NCI-H1417 treated with DMSO at 0.1 percent for 48 hours (cell line): ENCODE results near the gene PDE6B.
"Not testable (repeated sequence)": the region's sequence is repeated elsewhere in the genome, so short reads cannot be mapped to it uniquely, and the experiment has no call there.

ENCODE experiments used
- DNase-seq: peaks from one replicate; lab custom pipeline; 2025; lab: John Stamatoyannopoulos, UW

The PDE6B gene

DNA sequence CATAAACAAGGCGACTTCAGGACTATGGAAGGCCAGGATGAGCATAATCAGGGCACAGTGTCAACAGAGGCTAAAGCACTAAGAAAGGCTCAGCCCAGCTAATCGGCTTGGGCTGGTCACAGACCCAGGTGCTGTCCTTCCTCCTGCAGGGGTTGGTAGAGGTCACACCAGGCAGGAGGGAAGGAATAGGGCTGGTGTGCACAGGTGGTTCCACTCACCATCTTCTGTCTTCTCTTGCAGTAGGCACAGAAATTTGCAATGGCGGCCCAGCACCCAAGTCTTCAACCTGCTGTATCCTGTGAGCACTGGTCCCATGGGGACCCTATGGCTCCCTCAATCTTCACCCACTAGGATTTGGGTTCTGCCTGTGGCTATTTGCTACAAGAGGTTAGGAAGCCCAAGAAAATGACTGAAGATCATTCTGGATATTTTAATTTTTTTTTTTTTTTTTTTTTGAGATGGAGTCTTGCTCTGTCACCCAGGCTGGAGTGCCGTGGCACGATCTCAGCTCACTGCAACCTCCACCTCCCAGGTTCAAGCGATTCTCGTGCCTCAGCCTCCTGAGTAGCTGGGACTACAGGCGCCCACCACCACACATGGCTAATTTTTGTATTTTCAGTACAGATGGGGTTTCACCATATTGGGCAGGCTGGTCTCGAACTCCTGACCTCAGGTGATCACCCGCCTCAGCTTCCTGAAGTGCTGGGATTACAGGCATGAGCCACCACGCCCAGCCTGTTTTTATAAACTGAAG is 44.6 kb downstream of the PDE6B start:
- not testable (repeated sequence) for DNase-seq

DNA sequence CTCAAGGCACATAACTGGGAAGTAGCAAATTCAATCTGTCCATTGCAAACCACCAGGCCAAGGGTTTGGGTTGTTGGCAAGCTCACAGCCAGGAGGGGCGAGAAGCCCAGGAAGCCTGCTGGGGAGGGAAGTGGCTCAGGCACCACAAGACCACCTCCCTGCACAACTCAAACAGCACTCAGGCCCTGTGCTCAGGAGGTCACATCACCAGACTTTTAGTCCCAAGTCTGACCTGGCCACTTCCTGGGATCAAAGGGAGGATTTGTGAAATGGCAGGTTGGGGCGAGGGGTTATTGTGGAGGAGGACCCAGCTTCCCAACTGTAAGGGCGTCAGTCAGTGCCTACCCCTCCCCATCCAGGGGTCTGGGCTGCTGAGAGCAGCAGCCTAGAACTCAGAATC is 46.4 kb downstream of the PDE6B start:
- DNase-seq: no peak

DNA sequence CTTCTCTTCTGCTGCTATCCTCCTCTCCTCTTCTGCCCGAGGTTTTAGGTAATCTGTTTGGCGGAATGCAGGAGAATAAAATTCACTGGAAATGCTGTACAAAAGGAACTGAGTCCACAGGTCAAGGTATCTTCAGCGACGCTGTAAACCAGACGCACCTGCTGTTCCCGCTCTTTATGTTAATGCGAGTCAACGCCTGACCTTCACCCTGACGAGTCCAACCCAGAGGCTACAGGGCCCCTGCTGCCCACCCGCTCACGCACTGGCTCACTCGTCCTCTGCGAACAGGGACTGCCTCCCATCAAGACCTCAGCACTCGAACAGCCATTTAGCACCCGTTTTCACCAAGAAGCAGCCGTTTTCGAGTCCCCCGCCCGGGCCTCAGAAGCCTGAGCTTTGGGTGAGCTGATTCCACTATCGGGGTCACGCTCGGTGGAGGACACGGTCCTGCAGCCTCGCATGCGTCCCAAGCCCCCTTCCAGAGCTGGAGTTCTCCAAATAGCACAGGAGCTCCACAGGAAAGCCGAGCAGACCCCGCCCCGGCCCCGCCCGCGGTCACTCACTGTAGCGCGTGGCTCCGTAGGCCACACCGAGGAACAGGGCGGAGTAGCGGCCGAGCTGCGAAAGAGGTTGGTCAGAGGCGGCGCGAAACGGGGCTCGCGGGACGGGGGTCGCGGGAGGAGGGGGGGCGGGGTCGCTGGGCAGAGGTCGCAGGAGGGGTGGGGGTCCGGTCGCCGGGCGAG is 48.1 kb downstream of the PDE6B start:
- no peak for DNase-seq

DNA sequence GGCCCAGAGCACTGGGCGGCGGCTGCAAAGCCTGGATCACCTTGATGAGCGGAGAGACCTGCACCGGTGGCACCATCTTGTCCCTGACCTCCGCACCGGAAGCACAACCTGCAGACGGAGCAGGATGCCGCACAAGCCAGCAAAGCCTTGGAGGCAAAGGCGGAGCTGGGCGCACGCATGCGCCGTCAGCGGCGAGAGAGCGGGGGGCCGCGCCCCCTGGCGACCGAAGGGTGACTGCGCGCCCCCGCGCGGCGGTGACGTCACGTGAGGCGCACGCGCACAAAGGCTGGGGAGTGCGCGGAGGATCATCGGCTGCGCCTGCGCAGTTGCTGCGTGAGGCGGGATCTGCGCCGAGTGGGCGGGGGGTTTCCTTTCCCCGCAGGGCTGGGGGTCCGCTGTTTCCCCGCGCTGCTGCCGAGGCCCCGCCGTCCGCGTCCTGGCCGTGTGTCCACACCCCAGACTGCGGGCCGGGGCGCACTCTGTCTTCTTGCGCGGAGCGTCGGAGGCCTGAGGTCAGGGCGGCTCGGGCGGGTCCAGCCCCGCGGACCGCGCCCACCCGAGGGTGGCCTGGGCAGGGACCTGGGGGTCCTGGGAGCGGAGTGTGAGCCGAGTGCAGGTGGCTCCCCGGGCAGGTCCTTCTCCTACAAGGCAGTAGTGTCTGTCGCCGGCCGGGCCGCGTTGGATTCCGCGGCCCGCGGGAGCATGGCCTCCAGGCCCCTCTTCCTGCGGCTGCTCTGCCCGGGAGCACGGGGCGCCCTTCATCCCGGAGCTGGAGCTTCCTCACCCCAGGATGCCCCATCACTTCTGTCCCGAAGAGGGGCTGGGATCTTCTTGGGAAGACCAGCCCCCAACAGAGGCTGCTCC is 49.0 kb downstream of the PDE6B start, which contains the start of the genes ATP5ME and MYL5:
Gene ATP5ME, minus strand, starts transcription at position 105 of the 864 bp plus-strand sequence. Its CDS starts 29 bp downstream, at position 76.
Gene MYL5, plus strand, starts transcription at position 371 of the 864 bp plus-strand sequence. CDS start 3,485 bp downstream, outside the sequence.
- DNase-seq: peak; percentile 59

GRCh38 chr4:675036-675882 is 49.9 kb downstream of the PDE6B start:
- DNase-seq: no peak

- no peak for DNase-seq
Observed at GRCh38 chr4:675980-676870, 50.9 kb downstream of the PDE6B start.

GRCh38 chr4:676871-677235 is 51.5 kb downstream of the PDE6B start:
- no peak for DNase-seq

GRCh38 chr4:677431-678293 is 52.3 kb downstream of the PDE6B start:
- no peak for DNase-seq

GRCh38 chr4:678331-679103 is 53.1 kb downstream of the PDE6B start:
- DNase-seq: no peak

- DNase-seq: no peak
Observed at GRCh38 chr4:679104-679481, 53.7 kb downstream of the PDE6B start.

DNA sequence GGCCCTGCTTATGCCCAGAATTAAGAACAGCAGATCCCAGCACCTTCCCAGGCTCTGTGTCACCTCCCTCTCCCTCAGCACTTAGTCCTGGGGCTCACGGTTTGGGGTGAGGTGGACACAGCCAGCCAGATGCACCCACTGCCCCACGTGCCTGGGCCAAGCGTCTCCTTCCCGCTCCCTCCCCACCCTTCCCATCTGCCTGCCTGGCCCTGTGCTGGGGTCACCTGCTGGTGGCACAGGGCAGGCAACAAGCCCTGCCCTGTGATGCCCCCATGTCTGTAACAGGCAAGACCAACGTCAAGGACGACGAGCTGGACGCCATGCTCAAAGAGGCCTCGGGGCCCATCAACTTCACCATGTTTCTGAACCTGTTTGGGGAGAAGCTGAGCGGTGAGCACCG is 54.3 kb downstream of the PDE6B start:
- no peak for DNase-seq

DNA sequence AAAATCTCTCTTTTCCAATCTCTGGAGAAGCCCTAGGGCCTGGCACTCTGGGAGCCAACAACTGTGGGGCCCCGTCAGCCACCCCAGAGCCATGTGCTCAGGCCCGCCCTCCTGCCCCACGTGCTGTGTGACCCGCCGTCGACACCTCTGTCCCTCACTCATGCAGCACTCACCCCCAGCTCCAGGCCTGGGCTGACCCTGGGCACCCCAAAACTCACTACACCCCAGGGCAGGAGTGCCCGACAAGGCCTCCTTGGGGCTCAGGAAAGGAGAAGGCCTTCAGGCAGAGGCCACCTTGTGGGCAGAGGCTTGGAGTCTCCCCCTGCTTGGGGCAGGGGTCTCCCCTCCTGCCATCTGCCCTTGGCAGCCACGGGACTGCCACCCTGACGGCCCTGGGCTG is 54.7 kb downstream of the PDE6B start:
- DNase-seq: no peak

DNA sequence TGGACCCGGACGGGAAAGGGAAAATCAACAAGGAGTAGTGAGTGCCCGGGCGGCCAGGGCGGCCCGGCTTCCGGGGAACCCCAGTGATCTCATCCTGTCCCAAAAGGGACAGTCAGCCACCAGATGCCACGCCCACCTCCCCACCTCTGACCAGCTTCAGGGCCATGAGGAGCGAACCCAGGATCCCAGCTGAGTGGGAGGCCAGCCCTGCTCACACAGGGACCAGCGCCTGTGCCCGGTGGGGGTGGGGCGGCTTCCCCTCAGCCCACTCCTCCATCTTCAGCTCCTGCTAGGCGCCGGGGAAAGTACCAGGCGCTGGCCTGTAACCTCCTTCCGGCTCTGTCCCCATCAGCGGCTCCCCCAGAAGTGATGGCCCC is 55.2 kb downstream of the PDE6B start:
- no peak for DNase-seq

GRCh38 chr4:680928-681645 is 55.7 kb downstream of the PDE6B start:
- no peak for DNase-seq

GRCh38 chr4:681736-682451 is 56.5 kb downstream of the PDE6B start:
- no peak for DNase-seq

DNA sequence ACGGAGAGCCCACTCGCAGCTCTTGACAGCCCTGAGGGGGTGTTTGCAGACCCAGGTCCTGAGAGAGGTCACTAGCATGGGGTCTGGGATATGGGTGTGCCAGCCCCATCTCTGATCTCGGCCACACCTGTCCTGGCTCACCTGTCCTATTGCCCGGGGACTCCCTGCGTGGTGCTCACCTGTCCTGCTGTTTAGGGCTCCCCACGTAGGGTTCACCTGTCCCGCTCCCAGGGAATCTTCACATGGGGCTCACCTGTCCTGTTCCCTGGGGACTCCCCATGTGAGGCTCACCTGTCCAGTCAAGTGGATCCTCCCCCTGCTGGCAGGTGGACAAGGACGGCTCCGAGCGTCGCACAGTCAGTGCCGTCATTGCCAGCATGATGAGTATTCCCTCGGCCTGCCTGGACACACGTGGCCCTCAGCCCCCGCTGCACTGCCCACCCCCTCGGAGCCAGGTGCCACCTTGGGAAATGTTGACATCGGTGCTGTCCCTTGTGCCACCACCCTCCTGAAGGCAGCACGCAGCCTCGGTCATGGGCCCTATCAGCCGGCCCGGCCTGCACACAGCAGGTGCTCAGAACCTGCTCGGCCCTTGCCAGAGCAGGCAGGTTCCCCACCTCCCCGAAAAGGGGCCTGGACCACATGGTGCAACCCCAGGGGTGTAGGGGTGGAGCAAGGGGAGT is 57.3 kb downstream of the PDE6B start:
- DNase-seq: no peak
